IPS DF 19.7 (cell line): ENCODE data around the gene SPINT2.
"Not testable (repeated sequence)": the region's sequence is repeated elsewhere in the genome, so short reads cannot be mapped to it uniquely, and the experiment has no call there.

ENCODE experiments used
- DNase-seq: peaks from one replicate; pipeline ENCODE4 v3.0.0-alpha.2; 2013; ENCODE audit warnings: low read depth, low spot score

The SPINT2 gene, protein sequence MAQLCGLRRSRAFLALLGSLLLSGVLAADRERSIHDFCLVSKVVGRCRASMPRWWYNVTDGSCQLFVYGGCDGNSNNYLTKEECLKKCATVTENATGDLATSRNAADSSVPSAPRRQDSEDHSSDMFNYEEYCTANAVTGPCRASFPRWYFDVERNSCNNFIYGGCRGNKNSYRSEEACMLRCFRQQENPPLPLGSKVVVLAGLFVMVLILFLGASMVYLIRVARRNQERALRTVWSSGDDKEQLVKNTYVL

DNA sequence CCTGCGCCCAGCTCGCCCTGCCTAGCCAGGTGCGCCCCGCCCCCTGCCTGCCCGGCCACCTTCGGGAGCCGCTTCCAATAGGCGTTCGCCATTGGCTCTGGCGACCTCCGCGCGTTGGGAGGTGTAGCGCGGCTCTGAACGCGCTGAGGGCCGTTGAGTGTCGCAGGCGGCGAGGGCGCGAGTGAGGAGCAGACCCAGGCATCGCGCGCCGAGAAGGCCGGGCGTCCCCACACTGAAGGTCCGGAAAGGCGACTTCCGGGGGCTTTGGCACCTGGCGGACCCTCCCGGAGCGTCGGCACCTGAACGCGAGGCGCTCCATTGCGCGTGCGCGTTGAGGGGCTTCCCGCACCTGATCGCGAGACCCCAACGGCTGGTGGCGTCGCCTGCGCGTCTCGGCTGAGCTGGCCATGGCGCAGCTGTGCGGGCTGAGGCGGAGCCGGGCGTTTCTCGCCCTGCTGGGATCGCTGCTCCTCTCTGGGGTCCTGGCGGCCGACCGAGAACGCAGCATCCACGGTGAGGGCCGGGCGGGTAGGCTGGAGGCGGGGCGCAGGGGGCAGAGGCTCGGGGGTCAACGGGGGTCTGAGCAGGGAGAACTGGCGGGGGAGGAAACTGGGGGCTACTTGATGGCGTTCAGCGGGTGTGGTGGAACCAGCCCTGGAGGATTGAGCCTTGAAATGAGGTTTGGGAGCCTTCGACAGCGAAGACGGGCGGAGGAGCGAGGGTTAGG, at the start of gene SPINT2:
Gene SPINT2, plus strand, starts transcription at position 88 of the 727 bp plus-strand sequence. Its CDS starts 320 bp downstream, at position 408.
- DNase-seq = no peak

DNA sequence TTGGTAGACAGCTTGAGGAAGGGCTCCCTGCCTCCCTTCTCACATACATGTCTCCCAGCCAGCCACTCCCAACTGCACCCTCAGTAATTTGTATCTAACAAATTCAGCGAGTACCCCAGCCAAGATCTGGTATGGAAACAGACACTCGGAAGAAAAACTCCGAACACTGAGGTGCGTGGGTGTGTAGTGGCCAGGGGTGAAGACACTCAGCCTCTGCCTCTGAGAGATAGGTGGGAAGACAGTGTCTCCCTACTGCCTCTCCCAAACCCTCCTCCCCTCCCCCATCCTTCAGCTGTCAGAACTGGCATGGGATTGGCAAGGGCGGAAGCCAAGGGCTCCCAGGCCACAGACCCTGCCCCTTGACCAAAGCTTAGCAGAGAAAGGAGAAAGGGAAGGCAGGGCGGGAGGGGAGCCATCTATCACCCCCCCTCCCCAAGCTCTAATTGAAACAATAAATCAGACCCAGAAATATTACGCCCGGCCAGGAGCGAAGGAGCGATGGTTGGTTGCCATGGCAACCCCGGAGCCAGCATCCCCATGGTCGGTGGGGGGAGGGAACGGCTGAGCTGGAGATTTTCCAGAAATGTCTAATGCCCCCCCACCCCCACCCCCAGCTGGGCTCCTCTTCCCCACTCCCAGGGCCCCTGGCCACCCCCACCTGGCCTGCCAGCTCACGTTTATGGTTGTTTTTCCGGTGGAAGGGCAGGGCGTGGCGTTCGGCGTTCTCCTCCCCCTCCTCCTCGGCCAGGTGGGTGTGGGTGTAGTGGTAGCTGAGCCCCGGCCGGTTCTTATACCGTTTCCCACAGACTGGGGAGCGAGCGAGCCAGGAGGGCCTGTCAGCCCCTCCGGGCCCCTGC, 47.4 kb upstream of the SPINT2 start:
- DNase-seq = no peak

DNA sequence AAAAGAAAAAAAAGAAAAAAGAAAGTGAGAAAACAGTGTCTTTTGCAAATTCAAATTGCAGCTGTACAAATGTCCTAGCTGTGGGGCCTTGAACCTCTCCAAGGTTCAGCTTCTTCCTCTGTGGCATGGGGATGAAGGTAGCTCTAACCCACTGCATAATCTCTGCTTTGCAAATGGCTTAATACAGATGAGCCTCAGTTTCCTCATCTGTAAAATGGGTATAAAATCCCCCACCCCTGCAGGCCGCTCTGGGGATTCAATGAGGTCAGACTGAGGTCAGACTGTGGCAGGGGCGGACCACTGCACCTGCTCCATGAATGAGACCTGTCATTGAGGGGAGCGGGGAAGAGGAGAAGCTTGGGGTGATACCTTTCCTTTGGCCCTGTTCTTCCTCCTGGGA, 46.2 kb upstream of the SPINT2 start:
- DNase-seq = no peak

DNA sequence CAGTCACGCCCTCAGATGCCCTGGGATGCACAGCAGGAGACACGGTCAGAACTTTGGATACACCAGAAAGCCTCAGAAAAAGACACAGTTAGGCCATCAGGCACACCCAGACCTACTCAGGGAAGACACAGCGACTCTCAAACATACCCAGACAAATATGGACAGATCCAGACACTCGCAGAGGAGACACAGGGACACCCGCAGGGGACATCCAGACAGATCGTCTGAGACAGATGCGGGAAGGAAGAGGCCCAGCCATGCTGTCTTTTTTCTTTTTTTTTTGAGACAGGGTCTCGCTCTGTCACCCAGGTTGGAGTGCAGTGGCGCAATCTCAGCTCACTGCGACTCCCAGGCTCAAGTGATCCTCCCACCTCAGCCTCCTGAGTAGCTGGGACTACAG, 45.2 kb upstream of the SPINT2 start:
- no peak for DNase-seq

DNA sequence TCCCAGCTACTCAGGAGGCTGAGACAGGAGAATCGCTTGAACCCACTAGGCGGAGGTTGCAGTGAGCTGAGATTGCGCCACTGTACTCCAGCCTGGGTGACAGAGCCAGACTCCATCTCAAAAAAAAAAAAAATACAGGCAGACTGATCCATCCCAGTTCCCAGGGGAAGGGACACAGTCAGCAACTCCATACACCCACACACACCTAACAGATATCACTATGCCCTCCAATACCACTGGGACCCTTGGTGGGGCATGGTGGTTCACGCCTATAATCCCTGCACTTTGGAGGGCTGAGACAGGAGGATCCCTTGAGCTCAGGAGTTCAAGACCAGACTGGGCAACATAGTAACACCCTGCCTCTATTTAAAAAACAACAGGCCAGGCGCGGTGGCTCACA, 43.0 kb upstream of the SPINT2 start:
- no peak for DNase-seq

DNA sequence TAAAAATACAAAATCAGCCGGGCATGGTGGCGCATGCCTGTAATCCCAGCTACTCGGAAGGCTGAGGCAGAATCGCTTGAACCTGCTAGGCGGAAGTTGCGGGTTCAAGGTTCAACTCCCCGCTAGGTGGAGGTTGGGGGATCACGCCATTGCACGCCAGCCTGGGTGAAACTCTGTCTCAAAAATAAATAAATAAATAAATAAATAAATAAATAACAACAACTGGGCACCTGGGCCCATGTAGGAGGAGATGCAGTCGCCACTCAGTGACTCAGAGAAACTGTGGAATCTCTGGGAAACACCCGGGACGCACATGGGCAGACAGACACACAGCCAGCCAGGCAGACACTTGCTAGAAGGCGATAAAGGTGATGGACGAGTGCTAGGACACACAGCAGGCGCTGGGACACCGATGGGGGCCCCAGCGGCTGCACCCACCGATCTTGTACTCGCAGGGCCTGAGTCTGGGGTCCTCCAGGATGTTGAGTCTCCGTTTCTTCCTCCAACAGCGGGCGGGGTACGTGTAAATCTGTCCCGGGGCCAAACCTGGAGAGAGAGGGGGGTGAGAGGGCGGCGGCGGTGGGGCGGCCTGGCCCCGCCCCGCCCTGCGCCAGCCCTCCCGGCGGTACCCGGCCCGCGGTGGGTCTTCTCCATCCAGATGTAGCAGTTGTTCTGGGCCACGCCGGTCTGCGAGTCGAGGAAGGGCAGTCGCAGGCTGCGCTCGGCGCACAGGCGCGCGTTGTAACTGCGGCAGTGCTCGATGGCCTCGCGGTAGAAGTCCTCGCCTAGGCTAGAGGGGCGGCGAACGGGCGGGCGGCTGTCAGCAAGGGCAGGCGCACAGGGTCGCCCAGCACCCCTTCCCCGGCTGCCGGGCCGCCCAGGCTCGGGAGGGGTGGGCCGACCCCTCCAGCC, 42.2 kb upstream of the SPINT2 start:
- DNase-seq = no peak

DNA sequence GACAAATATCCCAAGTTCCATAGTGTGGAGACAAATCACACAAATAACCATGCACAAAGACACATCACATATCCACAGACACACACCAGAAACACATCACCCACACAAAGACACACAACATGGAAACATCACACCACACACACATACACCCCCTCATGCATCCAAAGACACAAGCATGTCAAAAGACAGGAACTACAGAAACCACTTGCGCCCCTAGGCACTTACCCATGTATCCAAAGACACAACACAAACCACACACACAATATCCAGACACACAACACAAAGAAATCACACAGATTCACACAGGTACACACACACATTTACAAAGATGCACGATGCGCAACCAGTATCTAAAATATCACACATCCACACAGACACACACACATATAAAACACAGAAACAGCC, 41.3 kb upstream of the SPINT2 start:
- no peak for DNase-seq

DNA sequence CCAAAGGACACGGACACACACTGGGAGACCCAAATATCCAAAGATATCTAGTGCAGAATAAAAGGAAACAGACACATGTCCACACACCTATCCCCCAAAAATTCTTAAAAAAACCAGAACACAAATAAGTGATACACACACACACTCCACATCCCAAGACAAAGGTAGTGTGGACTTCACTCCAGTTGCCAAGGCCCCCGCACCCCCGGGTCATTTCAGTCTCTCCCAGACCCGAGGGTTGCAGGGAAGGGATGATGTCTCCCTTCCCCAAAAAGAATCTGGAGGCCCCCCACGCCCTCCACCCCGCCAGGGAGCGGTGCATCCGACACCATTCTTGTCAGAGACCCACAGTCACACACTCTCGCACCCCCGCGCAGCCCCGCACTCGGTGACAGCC, 40.8 kb upstream of the SPINT2 start:
- DNase-seq = no peak

DNA sequence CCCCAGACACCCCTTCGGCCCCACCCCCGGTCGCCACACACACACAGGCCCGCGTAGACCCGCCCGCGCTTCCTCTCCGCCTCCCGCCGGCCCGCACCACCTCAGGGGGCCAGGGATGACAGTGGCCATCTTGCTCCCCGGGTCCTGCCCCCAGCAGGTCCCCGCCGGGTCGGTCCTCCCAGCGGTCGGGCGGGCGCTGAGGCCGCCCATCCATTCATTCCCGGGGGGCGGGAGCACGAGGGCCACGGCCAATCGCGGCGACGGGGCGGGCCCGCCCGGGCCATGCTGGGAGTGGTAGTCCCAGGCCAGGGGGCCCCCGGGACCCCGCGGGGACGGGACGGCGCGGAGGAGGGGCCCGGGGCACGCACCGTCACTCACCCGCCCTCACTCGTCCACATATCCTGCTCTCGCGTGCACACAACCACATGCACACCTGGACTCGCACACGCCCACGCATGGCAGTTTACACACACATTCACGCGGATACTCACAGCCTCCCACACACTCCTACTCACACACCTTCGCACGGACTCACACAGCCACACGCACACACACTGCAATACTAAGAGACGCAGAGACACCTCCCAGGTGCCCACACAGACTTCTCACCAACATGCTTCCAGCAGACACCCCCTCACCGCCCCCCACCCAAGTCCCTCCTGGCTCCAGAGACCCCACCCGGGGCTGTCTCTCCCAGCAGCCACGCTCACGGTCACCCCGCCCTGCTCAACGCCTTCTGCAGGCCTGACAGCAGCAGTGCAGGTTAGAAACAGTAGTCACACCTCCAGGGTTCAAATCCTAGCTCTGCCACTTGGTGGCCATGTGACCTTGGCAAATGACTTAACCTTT, 40.1 kb upstream of the SPINT2 start, which contains the start of gene DPF1:
Gene DPF1, minus strand, starts transcription at position 209 of the 849 bp plus-strand sequence. Its CDS starts 80 bp downstream, at position 129.
- DNase-seq = no peak

DNA sequence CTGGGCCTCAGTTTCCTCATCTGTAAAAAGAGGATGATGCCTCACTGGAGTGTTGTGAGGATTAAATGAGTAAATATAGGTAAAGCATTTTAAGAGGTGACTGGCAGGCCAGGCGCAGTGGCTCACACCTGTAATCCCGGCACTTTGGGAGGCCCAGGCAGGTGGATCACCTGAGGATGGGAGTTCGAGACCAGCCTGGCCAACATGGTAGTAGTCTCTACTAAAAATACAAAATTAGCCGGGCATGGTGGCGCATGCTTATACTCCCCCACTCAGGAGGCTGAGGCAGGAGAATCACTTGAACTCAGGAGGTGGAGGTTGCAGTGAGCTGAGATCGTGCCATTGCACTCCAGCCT, 39.5 kb upstream of the SPINT2 start:
- DNase-seq = not testable (repeated sequence)

DNA sequence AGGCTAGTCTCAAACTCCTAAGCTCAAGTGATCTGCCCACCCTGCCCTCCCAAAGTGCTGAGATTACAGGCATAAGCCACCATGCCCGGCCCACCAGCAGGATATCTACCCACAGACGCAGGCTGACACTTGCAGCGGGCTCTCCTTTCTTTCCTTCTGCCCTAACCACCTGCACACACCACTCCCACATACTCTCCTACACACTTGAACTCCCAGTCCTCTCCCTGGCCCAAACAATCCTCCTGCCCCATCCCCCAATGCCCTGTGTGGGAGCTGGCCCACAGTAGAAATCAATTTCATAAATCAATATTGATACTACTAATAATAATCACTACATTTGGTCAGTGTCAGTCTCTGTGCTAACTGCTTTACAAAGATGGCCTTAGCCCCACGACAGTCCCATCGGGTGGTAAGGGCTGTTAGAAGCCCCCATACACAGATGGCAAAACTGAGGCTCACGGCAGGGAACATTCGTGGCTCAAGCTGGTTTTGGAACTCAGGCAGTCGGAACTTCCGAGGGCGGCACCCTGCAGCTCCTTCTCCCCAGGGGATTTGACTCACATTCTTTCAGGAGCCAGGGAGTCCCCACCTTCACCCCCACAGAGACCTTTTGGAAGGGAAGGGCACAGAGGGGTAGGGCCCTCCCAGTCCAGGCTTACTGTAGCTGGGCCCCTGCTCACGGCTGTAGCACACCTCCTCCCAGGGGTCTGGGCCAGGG, 36.9 kb upstream of the SPINT2 start:
- DNase-seq = no peak

DNA sequence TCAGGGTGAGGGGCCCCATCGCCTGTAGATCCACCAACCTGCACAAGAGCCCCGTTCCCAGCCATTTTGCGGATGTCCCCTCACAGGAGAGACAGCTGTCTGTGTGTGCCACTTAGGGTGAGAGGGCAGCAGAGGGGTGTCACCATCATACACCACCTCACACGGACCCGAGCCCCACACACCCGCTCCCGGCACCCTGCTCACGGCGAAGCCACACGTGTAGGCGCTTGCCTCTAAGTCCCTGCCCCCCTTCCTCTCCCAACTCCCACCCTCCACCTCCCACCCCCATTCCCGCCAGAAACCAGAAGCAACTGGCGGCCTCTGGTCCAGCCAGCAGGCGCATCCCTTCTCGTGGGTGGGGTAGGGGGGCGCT, 36.4 kb upstream of the SPINT2 start:
- no peak for DNase-seq

DNA sequence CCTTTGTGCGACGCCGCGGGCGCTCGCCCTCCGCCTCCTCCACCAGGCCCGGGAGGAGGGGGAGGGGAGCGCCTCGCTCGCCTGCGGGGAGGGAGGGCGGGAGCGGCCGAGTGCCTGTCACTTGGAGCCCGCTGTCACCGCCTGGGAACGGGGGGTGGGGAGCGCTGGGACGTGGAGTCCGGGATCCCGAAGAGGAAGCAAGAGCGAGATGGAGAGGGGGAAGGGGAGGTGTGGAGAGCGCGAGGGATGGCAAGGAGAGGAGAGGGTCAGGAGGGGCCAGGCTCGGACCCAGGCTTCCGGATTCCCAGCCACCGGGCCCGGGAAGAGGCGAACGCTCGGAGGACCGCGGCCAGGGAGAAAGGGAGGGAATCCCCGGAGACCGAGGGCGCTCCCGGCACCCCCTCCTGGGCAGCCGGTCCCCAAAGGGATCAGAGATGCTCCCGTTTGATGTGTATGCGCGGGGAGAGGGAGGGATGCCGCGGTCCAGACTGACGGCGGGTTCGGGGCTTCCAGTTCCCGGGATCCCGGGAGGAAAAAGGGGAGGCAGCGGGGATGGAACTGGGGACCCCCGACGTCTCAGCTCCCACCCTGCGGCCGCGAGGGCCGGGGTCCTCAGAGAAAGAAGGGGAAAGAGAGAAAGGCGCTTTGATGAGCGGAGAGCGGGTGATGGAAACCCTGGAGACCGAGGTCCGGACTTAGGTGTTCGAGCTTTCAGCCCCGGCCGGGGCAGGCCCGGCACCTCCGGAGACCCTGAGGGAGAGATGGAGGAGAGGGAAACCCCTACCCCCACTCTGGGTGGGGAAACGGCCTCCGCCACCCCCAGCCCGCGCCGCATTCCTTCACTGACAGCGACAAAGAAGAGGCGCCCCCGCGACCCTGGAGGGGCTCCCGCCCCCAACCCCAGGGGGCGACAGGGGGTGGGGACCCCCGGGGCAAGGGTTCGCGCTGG, 35.6 kb upstream of the SPINT2 start:
- DNase-seq = no peak

DNA sequence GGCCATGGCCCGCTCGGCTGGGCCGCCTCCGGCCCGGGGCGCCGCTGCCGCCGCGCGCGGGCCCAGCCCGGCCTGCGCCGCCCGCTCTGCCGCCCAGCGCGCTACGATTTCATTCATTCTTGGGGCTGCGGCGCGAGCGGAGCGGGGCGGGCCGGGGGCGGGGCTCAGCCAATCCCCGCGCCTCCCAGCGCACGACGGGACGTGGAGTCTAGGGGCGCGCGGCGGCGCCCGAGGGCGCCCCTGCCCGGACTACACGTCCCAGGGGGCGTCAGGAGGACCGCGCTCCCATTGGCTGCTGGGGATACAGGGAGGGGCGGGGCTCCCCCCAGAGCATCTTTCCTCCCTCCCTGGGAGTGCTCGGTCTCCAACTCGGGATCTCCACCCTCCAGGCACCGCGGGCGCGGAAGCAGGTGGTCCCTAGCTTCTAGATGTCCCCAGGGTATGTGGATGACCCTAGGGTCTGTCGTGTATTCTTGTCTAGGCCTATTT, 34.7 kb upstream of the SPINT2 start:
- no peak for DNase-seq

DNA sequence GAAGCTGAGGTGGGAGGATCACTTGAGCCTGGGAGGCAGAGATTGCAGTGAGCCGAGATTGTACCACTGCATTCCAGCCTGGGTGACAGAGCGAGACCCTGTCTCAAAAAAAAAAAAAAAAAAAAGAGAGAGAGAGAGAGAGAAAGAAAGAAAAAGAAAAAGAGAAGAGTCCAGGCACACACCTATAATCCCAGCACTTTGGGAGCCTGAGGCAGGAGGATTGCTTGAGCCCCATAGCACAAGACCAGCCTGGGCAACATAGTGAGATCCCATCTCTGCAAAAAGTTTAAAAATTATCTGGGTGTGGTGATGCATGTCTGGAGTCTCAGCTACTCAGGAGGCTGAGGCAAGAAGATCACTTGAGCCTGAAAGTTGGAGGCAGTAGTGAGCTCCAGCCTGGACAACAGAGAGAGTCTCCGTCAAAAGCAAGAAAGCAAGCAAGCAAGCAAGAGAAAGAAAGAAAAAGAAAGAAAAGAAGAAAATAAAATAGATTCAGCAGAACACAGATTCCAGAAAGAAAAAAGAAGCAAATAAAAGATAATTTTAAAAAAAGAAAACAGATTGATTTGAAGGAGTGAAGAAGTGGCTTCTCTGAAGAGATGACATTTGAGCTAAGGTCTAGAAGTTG, 33.8 kb upstream of the SPINT2 start:
- not testable (repeated sequence) for DNase-seq

DNA sequence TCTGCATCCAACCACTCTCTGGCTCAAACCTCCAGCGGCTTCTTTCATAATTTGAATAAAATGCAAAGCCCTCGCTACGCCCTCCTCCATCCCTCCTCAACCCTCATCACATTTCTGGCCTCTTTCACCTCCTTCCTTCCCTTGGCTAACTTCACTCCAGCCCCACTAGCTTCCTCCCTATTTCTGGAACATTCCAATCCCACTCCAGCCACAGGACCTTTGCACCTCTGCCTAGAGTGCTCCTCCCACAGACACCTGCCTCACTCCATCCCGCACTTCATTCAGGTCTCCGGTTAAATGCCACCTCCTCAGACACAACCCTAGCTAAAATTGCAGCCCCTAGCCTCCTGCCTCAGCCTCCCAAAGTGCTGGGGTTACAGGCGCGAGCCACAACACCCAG, 32.5 kb upstream of the SPINT2 start:
- no peak for DNase-seq

DNA sequence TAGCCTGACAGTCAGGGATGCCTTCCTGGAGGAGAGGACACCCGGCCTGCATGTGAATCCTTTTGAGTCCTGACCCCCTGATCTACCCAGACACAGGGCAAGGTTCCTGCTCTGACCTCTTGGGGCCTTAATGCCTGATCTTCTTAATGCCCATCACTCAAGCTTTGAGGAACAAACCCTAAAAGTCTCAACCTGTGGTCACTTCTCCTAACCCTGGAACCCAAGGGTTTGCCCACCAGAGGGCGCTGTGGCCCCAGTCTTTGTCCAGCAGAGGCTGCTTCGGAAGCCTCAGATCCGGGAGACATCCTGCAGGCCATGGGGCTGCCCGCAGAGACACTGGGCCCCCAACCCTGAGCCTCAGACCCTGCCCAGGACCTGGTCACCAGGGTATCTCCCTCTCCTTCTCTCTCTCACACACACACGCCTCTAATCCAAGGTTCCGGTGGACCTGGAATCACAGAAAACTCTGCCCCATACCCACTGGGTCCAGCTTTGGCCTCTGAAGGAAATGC, 30.6 kb upstream of the SPINT2 start:
- no peak for DNase-seq

DNA sequence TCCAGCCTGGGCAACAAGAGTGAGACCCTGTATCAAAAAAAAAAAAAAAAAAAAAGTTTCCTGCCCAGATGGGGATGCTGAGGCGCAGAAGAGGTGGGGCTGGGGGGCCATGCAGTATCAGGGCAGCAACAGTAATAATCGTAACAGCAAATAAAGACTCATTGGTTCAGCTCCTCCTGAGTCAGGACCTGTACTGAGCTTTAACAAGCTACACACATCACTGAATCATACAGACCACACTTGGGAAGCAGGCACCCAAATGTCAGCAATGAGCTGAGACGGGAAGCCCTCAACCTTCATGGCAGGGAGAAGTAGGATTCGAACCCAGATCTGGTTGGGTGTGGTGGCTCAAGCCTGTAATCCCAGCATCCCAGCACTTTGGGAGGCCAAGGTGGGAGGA, 29.8 kb upstream of the SPINT2 start:
- no peak for DNase-seq
